MCF 10A (cell line): Measurements from ENCODE around the gene ACYP2. TPM values are rescaled to one million over a fixed set of nuclear protein-coding genes. Genes with fewer than 3 reads are reported as not detected.

Source experiments
- BruUV-seq: library from RNA; stranded (reverse); fragments of 400-500 nt; replicated peaks from 2 replicates; lab custom pipeline; 2021; lab: Mats Ljungman, UMichigan
- CTCF ChIA-PET: fragments of 300-600 bp; sonication (Branson Sonifier 250); formaldehyde crosslinking; extraction: SDS; loops from one replicate; lab custom pipeline; 2021; ENCODE audit warnings: antibody characterized with exemption, inconsistent platforms; lab: Yijun Ruan, JAX
- POLR2A ChIA-PET: fragments of 300-600, 350-650 bp; sonication (Branson Sonifier 250); formaldehyde crosslinking; extraction: SDS; loops from one replicate; lab custom pipeline; 2020; ENCODE audit warnings: antibody characterized with exemption, inconsistent platforms; lab: Yijun Ruan, JAX
- DNase-seq: peaks from one replicate; pipeline ENCODE4 v3.0.0-alpha.2; 2018; ENCODE audit not compliant: unreplicated experiment
- H3K27ac Mint-ChIP-seq: one replicate; pipeline ENCODE4 v1.8.0; 2022; ENCODE audit warnings: mild to moderate bottlenecking, low read depth, mixed read lengths; ENCODE audit not compliant: unreplicated experiment
- H3K27me3 Mint-ChIP-seq: one replicate; pipeline ENCODE4 v1.8.0; 2022; ENCODE audit warnings: mixed read lengths; ENCODE audit not compliant: insufficient read depth, unreplicated experiment
- H3K36me3 Mint-ChIP-seq: one replicate; pipeline ENCODE4 v1.8.0; 2022; ENCODE audit warnings: mild to moderate bottlenecking, moderate library complexity, mixed read lengths; ENCODE audit not compliant: insufficient read depth, unreplicated experiment
- H3K4me1 Mint-ChIP-seq: one replicate; pipeline ENCODE4 v1.8.0; 2022; ENCODE audit warnings: mixed read lengths; ENCODE audit not compliant: insufficient read depth, unreplicated experiment
- H3K4me3 Mint-ChIP-seq: one replicate; pipeline ENCODE4 v1.8.0; 2022; ENCODE audit warnings: mild to moderate bottlenecking, moderate library complexity, mixed read lengths; ENCODE audit not compliant: unreplicated experiment
- H3K9me3 Mint-ChIP-seq: one replicate; pipeline ENCODE4 v1.8.0; 2022; ENCODE audit warnings: mixed read lengths; ENCODE audit not compliant: unreplicated experiment
- intact Hi-C: fragments of 100-400 bp; cut with micrococcal nuclease; formaldehyde crosslinking; loops from 2 replicates; pipeline ENCODE4 v1.14.1; 2022
- total RNA-seq: library from RNA; stranded (reverse); gene quantifications from 2 replicates; pipeline ENCODE4 v1.2.3, GENCODE V29; 2022
- TF ChIP-seq, protein P1 (sequence below): fragments of 200-600 bp; IDR thresholded peaks from one replicate; pipeline ENCODE4 v1.8.0; 2022; ENCODE audit warnings: antibody characterized with exemption, mild to moderate bottlenecking; ENCODE audit not compliant: unreplicated experiment

ACYP2 gene
- total RNA-seq, 1 experiment from 2014 or later = 14.3 TPM

DNA sequence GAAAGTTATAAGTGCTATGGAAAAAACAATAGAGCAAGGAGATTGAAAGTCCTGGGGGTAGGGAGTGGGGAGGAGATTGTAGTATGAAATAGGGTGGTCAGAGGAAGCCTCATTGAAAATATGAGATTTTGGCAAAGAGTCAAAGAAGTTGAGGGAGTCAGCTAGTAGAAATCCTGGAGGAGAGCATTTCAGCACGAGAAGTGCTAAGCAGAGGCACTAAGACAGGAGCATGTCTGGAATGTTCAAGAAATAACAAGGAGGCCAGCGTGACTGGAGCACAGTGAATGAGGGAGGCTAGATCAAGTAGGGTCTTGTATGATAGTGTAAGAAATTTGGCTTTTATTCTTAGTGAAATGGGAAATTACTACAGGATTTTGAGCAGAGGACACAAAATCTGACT is 142.8 kb downstream of the ACYP2 start:
- TF ChIP-seq, protein P1, sequence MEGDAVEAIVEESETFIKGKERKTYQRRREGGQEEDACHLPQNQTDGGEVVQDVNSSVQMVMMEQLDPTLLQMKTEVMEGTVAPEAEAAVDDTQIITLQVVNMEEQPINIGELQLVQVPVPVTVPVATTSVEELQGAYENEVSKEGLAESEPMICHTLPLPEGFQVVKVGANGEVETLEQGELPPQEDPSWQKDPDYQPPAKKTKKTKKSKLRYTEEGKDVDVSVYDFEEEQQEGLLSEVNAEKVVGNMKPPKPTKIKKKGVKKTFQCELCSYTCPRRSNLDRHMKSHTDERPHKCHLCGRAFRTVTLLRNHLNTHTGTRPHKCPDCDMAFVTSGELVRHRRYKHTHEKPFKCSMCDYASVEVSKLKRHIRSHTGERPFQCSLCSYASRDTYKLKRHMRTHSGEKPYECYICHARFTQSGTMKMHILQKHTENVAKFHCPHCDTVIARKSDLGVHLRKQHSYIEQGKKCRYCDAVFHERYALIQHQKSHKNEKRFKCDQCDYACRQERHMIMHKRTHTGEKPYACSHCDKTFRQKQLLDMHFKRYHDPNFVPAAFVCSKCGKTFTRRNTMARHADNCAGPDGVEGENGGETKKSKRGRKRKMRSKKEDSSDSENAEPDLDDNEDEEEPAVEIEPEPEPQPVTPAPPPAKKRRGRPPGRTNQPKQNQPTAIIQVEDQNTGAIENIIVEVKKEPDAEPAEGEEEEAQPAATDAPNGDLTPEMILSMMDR = no peak
- no peaks in the 10 kb centered on the region for H3K4me1 Mint-ChIP-seq
- intact Hi-C loops = no loop called here
- H3K27me3 Mint-ChIP-seq = no peaks in the 10 kb centered on the region
- ChIA-PET CTCF (interaction anchor here (0.5 to 1.5 kb wide), 3 partner anchors 14 to 82 kb away, joined by 3 to 4 read pairs (median 3); no protein-coding TSS in a partner anchor), POLR2A (no interaction called here)
- peaks cover 5% of the 10 kb centered on the region for H3K36me3 Mint-ChIP-seq
- H3K9me3 Mint-ChIP-seq = no peaks in the 10 kb centered on the region
- H3K27ac Mint-ChIP-seq = no peak overlapping the region
- BruUV-seq = no TSS peak
- no peak for DNase-seq
- H3K4me3 Mint-ChIP-seq = no peak overlapping the region

DNA sequence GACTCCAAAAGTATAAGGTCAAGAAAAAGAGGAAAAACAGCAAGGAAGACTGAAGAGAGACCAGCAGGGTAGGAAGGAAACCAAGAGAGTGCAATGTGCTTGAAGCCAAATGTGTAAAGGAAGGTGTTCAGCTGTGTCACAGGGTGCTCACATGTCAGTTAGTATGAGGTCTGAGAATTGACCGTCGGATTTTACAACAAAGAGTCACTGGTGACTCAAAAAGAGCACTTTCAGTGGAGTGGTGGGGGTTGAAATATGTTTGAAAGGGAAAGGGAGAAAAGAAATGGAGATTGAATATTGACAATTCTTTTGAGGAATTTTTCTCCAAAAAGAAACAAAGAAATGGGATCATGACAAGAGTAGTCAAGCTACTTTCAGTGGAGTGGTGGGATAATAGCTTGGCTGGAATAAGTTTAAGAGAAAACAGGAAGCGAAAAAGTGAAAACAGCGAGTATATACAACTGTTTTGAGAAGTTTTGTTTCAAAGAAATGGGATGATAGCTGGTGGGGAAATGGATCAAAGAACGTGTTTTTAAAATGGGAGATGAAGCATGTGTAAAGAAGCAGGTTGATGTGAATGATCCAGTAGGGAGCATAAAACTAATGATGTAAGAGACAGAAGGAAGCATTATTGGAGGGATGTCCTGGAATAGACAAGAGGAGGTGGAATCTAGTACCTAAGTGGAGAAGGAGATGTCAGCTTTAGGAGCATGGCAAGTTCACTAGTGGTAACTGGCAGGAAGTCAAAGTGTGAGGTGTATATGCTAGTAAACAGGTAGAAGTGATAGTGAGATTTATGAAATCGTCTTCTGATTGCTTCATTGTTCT is 144.2 kb downstream of the ACYP2 start:
- no peaks in the 10 kb centered on the region for H3K36me3 Mint-ChIP-seq
- intact Hi-C loops = no loop called here
- H3K4me1 Mint-ChIP-seq = no peaks in the 10 kb centered on the region
- H3K27me3 Mint-ChIP-seq = no peaks in the 10 kb centered on the region
- POLR2A ChIA-PET = interaction anchor here (0.7 kb wide), 2 partner anchors 61 to 80 kb away, joined by 3 read pairs; no protein-coding TSS in a partner anchor
- DNase-seq = no peak
- no TSS peak for BruUV-seq
- peaks cover 2% of the 10 kb centered on the region for H3K9me3 Mint-ChIP-seq
- CTCF ChIA-PET = interaction anchor here (0.7 to 1.5 kb wide), 3 partner anchors 15 to 387 kb away, joined by 3 to 4 read pairs (median 4); no protein-coding TSS in a partner anchor
- no peak overlapping the region for H3K27ac Mint-ChIP-seq
- TF ChIP-seq, protein P1 = no peak
- H3K4me3 Mint-ChIP-seq = no peak overlapping the region

DNA sequence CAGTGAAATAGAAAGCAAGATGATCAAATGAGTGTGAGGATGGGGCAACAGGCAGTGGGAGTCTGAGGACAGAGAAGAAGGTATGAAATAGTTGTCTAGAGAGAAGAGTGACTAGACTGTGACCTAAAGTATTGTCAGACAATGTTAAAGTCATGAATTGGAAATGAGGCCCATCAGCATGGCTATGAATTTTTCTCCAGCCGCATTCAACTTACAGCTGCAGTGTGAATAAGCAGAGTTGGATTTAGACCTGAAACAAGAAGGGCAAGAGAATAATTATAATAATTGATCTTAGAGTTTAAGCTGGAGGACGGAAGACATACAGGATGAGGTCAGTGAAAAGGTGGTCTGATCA is 144.8 kb downstream of the ACYP2 start:
- BruUV-seq = no TSS peak
- no peaks in the 10 kb centered on the region for H3K4me1 Mint-ChIP-seq
- ChIA-PET POLR2A (interaction anchor here (0.7 kb wide), 2 partner anchors 62 to 80 kb away, joined by 3 read pairs; no protein-coding TSS in a partner anchor), CTCF (no interaction called here)
- TF ChIP-seq, protein P1 = no peak
- no peaks in the 10 kb centered on the region for H3K36me3 Mint-ChIP-seq
- H3K4me3 Mint-ChIP-seq = no peak overlapping the region
- H3K27ac Mint-ChIP-seq = no peak overlapping the region
- no peak for DNase-seq
- peaks cover 8% of the 10 kb centered on the region for H3K9me3 Mint-ChIP-seq
- intact Hi-C loops = no loop called here
- no peaks in the 10 kb centered on the region for H3K27me3 Mint-ChIP-seq

DNA sequence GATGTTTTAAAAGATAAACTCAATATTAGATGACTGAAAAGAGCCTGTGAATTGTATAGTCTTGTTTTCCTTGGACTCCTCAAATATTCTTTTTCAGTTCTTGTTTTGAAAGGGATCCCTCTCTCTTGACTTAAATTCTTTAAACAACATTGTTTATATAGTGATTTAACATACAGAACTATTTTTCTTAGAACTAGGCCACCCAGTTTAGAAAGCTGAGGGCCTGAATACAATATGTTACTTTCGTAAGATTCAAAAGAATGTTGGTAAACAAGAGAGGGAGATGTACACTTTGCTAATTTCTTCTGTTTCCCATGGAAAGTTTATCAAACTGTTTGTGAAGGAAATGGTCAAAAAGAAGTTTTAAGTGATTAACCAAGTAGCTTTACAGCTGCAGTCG is 146.1 kb downstream of the ACYP2 start:
- Mint-ChIP-seq H3K9me3 (peaks cover 10% of the 10 kb centered on the region), H3K4me3 (no peak overlapping the region), H3K27me3 (no peaks in the 10 kb centered on the region), H3K36me3 (no peaks in the 10 kb centered on the region), H3K27ac (no peak overlapping the region), H3K4me1 (no peaks in the 10 kb centered on the region)
- TF ChIP-seq, protein P1 = no peak
- ChIA-PET CTCF (no interaction called here), POLR2A (interaction anchor here (0.7 kb wide), 1 partner anchor 239 kb away, joined by 3 read pairs; no protein-coding TSS in a partner anchor)
- DNase-seq = no peak
- intact Hi-C loops = no loop called here
- no TSS peak for BruUV-seq
